Activated CD4-positive, alpha-beta memory T cell treated with anti-CD3 and anti-CD28 coated beads, Interleukin-2, amount 10 ng/mL, durations not matched to agents 7 days and 5 days (primary cell): ENCODE measurements around the gene ZNF594. TPM values are rescaled to one million over a fixed set of nuclear protein-coding genes. Genes with fewer than 3 reads are reported as not detected.
"Not testable (repeated sequence)": the region's sequence is repeated elsewhere in the genome, so short reads cannot be mapped to it uniquely, and the experiment has no call there.

Source experiments
- CTCF ChIA-PET: fragments of 350-600 bp; sonication (Branson Sonifier 250); formaldehyde crosslinking; loops from one replicate; lab custom pipeline; 2021; ENCODE audit warnings: antibody characterized with exemption, inconsistent platforms; lab: Charles Lee
- POLR2A ChIA-PET: fragments of 350-600 bp; sonication (Branson Sonifier 250); formaldehyde crosslinking; loops from one replicate; lab custom pipeline; 2021; ENCODE audit warnings: antibody characterized with exemption; lab: Charles Lee
- DNase-seq: peaks from one replicate; pipeline ENCODE4 v3.0.0-alpha.2; 2020
- H3K27ac Mint-ChIP-seq: one replicate; pipeline ENCODE4 v1.8.0; 2021; ENCODE audit warnings: mild to moderate bottlenecking, mixed read lengths
- H3K27me3 Mint-ChIP-seq: one replicate; pipeline ENCODE4 v1.8.0; 2021; ENCODE audit warnings: mixed read lengths
- H3K36me3 Mint-ChIP-seq: one replicate; pipeline ENCODE4 v1.8.0; 2021; ENCODE audit warnings: low read depth, mixed read lengths
- H3K4me1 Mint-ChIP-seq: one replicate; pipeline ENCODE4 v1.8.0; 2021; ENCODE audit warnings: mixed read lengths
- H3K4me3 Mint-ChIP-seq: one replicate; pipeline ENCODE4 v1.8.0; 2021; ENCODE audit warnings: mild to moderate bottlenecking, mixed read lengths
- H3K9me3 Mint-ChIP-seq: one replicate; pipeline ENCODE4 v1.8.0; 2021; ENCODE audit warnings: mixed read lengths
- total RNA-seq, 2 experiments: library from RNA; stranded (reverse); gene quantifications; one replicate each; pipeline ENCODE4 v1.2.3, GENCODE V29; 2021

The ZNF594 gene
- total RNA-seq, 2 experiments from 2014 or later: 7.0 to 8.6 TPM

DNA sequence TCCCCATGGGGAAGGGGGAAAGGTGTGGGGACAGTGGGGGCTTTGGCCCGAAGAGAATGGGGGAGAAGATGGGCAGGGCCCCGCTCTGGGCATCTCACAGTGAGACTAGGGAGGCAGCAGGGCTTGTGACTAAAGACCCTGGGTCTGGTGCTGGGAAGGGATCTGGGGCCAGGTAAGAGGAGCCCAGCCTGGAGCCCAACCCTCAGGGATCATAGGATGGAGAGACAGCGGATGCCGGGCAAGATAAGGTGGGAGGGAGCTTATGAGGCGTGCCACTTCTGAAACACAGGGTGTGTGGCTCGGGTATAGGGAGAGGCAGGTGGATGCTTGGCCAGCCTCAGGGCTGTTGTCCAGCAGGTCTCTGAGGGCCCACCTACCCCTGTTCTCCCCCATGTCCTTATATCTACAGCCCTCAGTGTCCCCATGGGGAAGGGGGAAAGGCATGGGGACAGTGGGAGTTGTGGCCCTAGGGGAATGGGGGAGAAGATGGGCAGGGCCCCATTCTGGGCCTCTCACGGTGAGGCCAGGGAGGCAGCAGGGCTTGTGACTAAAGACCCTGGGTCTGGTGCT lies 60.4 kb downstream of the ZNF594 start:
- Mint-ChIP-seq H3K27ac (no peak overlapping the region), H3K4me3 (no peak overlapping the region), H3K27me3 (peaks cover 3% of the 10 kb centered on the region), H3K36me3 (no peaks in the 10 kb centered on the region), H3K9me3 (no peaks in the 10 kb centered on the region), H3K4me1 (no peaks in the 10 kb centered on the region)
- ChIA-PET CTCF (no interaction called here), POLR2A (no interaction called here)
- peak; percentile 6 for DNase-seq

DNA sequence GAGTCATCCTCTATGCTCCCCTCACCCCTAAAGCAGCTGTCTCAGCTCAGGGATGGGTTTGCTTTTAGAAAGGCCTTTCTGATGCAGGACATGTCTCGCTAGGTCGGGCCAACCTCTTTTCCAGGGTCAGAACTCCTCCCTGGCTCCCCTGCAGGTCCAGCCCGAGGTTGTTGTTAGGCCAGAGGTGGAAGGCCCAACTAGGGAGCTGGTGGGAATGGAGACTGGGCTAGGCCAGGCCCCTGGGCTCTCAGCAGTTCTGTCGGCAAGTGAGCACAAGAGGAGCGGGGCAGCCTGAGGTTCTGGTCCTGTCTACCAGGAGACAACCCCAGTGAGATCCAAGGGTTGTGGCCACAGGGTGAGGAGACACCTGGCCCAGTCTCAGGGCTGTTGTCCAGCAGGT lies 61.0 kb downstream of the ZNF594 start:
- H3K27ac Mint-ChIP-seq, H3K4me3 Mint-ChIP-seq, H3K27me3 Mint-ChIP-seq, H3K9me3 Mint-ChIP-seq, CTCF ChIA-PET, POLR2A ChIA-PET, DNase-seq, H3K36me3 Mint-ChIP-seq, H3K4me1 Mint-ChIP-seq: not testable (repeated sequence)

DNA sequence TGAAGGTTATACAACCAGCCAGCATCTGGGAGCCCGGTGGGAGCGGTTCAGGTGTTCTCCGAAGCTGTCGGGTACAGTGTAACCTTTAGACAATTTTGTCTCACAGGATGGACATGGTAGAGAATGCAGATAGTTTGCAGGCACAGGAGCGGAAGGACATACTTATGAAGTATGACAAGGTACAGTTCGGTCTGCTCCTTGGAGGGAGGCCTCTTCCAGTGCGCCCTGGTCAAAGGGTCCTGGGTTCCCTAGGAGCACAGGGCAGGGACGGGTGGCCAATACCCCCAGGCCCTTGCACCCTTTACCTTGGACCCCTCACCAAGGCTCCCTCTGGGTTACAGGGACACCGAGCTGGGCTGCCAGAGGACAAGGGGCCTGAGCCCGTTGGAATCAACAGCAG lies 61.4 kb downstream of the ZNF594 start:
- H3K4me1 Mint-ChIP-seq, H3K27me3 Mint-ChIP-seq, H3K36me3 Mint-ChIP-seq, POLR2A ChIA-PET, H3K4me3 Mint-ChIP-seq, H3K9me3 Mint-ChIP-seq, DNase-seq, CTCF ChIA-PET, H3K27ac Mint-ChIP-seq: not testable (repeated sequence)

DNA sequence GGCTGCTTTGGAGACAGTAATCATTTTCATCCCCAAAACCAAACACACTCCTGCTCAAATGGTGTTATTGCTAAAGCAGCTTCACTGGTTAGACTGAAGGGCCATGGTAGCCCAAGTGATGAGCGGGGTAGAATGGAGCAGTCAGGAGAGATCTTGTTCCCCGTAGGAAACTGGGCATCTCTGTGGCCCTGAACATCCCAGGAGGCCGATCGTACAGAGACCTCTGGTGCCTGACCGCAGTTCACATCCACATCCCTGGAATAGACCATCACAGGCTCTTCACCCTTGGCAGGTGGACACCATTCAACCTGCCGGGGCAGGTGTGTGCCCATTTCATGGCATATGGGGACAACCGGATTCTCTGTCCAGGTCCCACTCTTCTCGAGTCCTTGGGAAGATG lies 61.9 kb downstream of the ZNF594 start:
- CTCF ChIA-PET, H3K9me3 Mint-ChIP-seq, H3K36me3 Mint-ChIP-seq, H3K27me3 Mint-ChIP-seq, POLR2A ChIA-PET, H3K4me3 Mint-ChIP-seq, DNase-seq, H3K27ac Mint-ChIP-seq, H3K4me1 Mint-ChIP-seq: not testable (repeated sequence)

Other genes with a start within 250 kb of the ZNF594 start
- gene PFN1, start 243.3 kb downstream of the ZNF594 start, total RNA-seq: 1,000 to 10,000 TPM; 2,149 to 2,220 TPM
- 10 to 100 TPM; 26.8 to 33.0 TPM for gene ENO3, start 240.7 kb downstream of the ZNF594 start, total RNA-seq
- 10 to 100 TPM; 53.0 to 58.2 TPM for gene SPAG7, start 224.1 kb downstream of the ZNF594 start, total RNA-seq
- 10 to 100 TPM; 73.2 to 80.1 TPM for gene CAMTA2, start 204.2 kb downstream of the ZNF594 start, total RNA-seq
- under 1 TPM in 1 of 2 experiments, not detected in 1; 0.25 TPM for gene INCA1, start 194.3 kb downstream of the ZNF594 start, total RNA-seq
- gene KIF1C, start 193.9 kb downstream of the ZNF594 start, total RNA-seq: 10 to 100 TPM; 37.4 to 38.5 TPM
- gene SLC52A1, start 156.4 kb downstream of the ZNF594 start, total RNA-seq: under 1 TPM; 0.65 to 0.68 TPM
- gene ZFP3, start 113.4 kb downstream of the ZNF594 start, total RNA-seq: 1 to 10 TPM; 2.9 to 3.4 TPM
- gene ZNF232, start 80.0 kb downstream of the ZNF594 start, total RNA-seq: 1 to 10 TPM; 6.4 to 6.7 TPM
- under 1 TPM; 0.08 to 0.10 TPM for gene USP6, start 75.8 kb downstream of the ZNF594 start, total RNA-seq
- gene SCIMP, start 43.0 kb upstream of the ZNF594 start, total RNA-seq: not detected
- 10 to 100 TPM; 37.3 to 37.8 TPM for gene RABEP1, start 90.4 kb upstream of the ZNF594 start, total RNA-seq
- gene NUP88, start 227.8 kb upstream of the ZNF594 start, total RNA-seq: 10 to 100 TPM; 80.6 to 85.9 TPM
- 10 to 100 TPM; 49.5 to 52.2 TPM for gene RPAIN, start 228.3 kb upstream of the ZNF594 start, total RNA-seq
- 100 to 1,000 TPM; 123 TPM for gene C1QBP, start 247.3 kb upstream of the ZNF594 start, total RNA-seq